HEK293 (cell line): Measurements from ENCODE around the gene ZNF385D.

Experiments
- CTCF ChIA-PET: fragments of 350-600 bp; formaldehyde crosslinking; extraction: SDS; loops from one replicate; lab custom pipeline; 2021; ENCODE audit warnings: antibody characterized with exemption; lab: Yijun Ruan, JAX
- POLR2A ChIA-PET: fragments of 300-600 bp; formaldehyde crosslinking; extraction: SDS; loops from one replicate; lab custom pipeline; 2020; ENCODE audit warnings: antibody characterized with exemption, inconsistent platforms; lab: Yijun Ruan, JAX
- H3K27ac ChIP-seq: fragments of 200-500 bp; sonication (Bioruptor generic); 2 replicates; pipeline ENCODE4 v1.5.1; 2014; ENCODE audit warnings: low read depth, low read length, control low read depth, inconsistent platforms; ENCODE audit errors: extremely low read depth
- H3K36me3 ChIP-seq, 2 experiments: fragments of 200-500 bp in 1 of 2; sonication (Bioruptor generic) in 1 of 2; 1 replicate in 1 of 2; 2 replicates in 1 of 2; pipeline ENCODE4 v1.5.1; 2014 to 2017; ENCODE audit warnings: inconsistent platforms in 2 of 2, low read length in 2 of 2; ENCODE audit not compliant: control insufficient read depth in 2 of 2, insufficient read depth in 1 of 2
- H3K4me1 ChIP-seq: fragments of 200-500 bp; sonication (Bioruptor generic); 2 replicates; pipeline ENCODE4 v1.5.1; 2014; ENCODE audit warnings: mild to moderate bottlenecking, low read length, inconsistent platforms; ENCODE audit not compliant: control insufficient read depth, insufficient read depth
- H3K4me3 ChIP-seq: 2 replicates; pipeline ENCODE4 v1.5.1; 2011; ENCODE audit warnings: low read depth, mild to moderate bottlenecking, control low read depth, low read length, moderate library complexity
- H3K9me3 ChIP-seq: fragments of 200-500 bp; sonication (Bioruptor generic); 2 replicates; pipeline ENCODE4 v1.5.1; 2014; ENCODE audit warnings: low read depth, low read length, inconsistent platforms; ENCODE audit not compliant: control insufficient read depth, insufficient read depth
- SP3 ChIP-seq: fragments of 450-650 bp; formaldehyde crosslinking; IDR thresholded peaks from 2 replicates; pipeline ENCODE4 v1.5.1; 2016; ENCODE audit warnings: missing biosample characterization, missing genetic modification characterization
- YY2 ChIP-seq: fragments of 450-650 bp; formaldehyde crosslinking; IDR thresholded peaks from 2 replicates; pipeline ENCODE4 v1.5.1; 2016; ENCODE audit warnings: missing biosample characterization, missing genetic modification characterization
- ZBTB7A ChIP-seq: fragments of 450-650 bp; formaldehyde crosslinking; IDR thresholded peaks from 2 replicates; pipeline ENCODE4 v1.5.1; 2016; ENCODE audit warnings: low read depth, missing biosample characterization, missing genetic modification characterization
- ZFP69B ChIP-seq: fragments of 450-650 bp; formaldehyde crosslinking; IDR thresholded peaks from 2 replicates; pipeline ENCODE4 v1.5.1; 2016; ENCODE audit warnings: missing biosample characterization, missing genetic modification characterization
- ZNF184 ChIP-seq: fragments of 450-650 bp; IDR thresholded peaks from 2 replicates; pipeline ENCODE4 v1.5.1; 2018; ENCODE audit warnings: missing biosample characterization, mild to moderate bottlenecking, missing genetic modification characterization
- ZNF354C ChIP-seq: fragments of 450-650 bp; formaldehyde crosslinking; IDR thresholded peaks from 2 replicates; pipeline ENCODE4 v1.5.1; 2016; ENCODE audit warnings: missing biosample characterization, missing genetic modification characterization, low read depth, borderline replicate concordance
- ZNF621 ChIP-seq: fragments of 450-650 bp; formaldehyde crosslinking; IDR thresholded peaks from 2 replicates; pipeline ENCODE4 v1.5.1; 2017; ENCODE audit warnings: missing biosample characterization, missing genetic modification characterization
- ZNF707 ChIP-seq: fragments of 450-650 bp; formaldehyde crosslinking; IDR thresholded peaks from 2 replicates; pipeline ENCODE4 v1.5.1; 2016; ENCODE audit warnings: missing biosample characterization, missing genetic modification characterization
- ZNF747 ChIP-seq: fragments of 450-650 bp; formaldehyde crosslinking; IDR thresholded peaks from 2 replicates; pipeline ENCODE4 v1.5.1; 2016; ENCODE audit warnings: missing biosample characterization, missing genetic modification characterization
- ZNF792 ChIP-seq: fragments of 450-650 bp; formaldehyde crosslinking; IDR thresholded peaks from 2 replicates; pipeline ENCODE4 v1.5.1; 2016; ENCODE audit warnings: missing biosample characterization, missing genetic modification characterization
- ZNF837 ChIP-seq: fragments of 450-650 bp; formaldehyde crosslinking; IDR thresholded peaks from 2 replicates; pipeline ENCODE4 v1.5.1; 2016; ENCODE audit warnings: missing biosample characterization, missing genetic modification characterization
- TF ChIP-seq, protein P1 (sequence below): fragments of 450-650 bp; formaldehyde crosslinking; conservative IDR thresholded peaks from 2 replicates; pipeline ENCODE4 v1.5.1; 2016; ENCODE audit warnings: low read depth, missing biosample characterization, missing genetic modification characterization
- TF ChIP-seq, protein P2 (sequence below): fragments of 450-650 bp; formaldehyde crosslinking; IDR thresholded peaks from 2 replicates; pipeline ENCODE4 v1.5.1; 2016; ENCODE audit warnings: missing biosample characterization, missing genetic modification characterization, borderline replicate concordance
- TF ChIP-seq, protein P3 (sequence below): fragments of 450-650 bp; formaldehyde crosslinking; IDR thresholded peaks from 2 replicates; pipeline ENCODE4 v1.5.1; 2016; ENCODE audit warnings: missing biosample characterization, missing genetic modification characterization
- TF ChIP-seq, protein P4 (sequence below): fragments of 450-650 bp; formaldehyde crosslinking; IDR thresholded peaks from 2 replicates; pipeline ENCODE4 v1.5.1; 2016; ENCODE audit warnings: missing biosample characterization, missing genetic modification characterization, borderline replicate concordance
- TF ChIP-seq, protein P5 (sequence below): fragments of 450-650 bp; formaldehyde crosslinking; IDR thresholded peaks from 2 replicates; pipeline ENCODE4 v1.5.1; 2017; ENCODE audit warnings: missing biosample characterization, missing genetic modification characterization

Gene ZNF385D

DNA sequence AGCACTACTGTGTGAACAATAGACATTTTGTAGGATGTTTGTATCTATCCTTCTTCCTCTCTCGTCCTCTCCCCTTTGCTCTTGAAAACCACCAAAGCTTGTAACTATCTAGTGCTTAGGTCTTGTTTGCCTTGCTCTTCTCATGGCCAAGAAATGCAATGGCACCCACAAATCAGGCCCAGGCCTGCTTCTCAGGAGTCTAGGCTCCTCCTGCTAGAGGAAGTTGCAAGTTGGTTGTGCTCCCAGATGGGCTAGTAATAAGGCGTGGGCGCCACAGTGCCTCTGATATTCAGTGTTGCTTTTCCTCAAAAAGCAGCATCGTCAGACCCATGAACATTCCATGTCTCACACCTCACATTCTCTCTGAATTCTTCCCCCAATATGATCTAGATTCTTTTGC is 28.7 kb downstream of the ZNF385D start:
- Histone ChIP-seq H3K9me3 (no peaks in the 10 kb centered on the region), H3K36me3 (no peaks in the 10 kb centered on the region), H3K4me3 (no peak overlapping the region), H3K27ac (no peak overlapping the region), H3K4me1 (no peaks in the 10 kb centered on the region)
- CTCF ChIA-PET, result no interaction called here
- POLR2A ChIA-PET, result no interaction called here
- TF ChIP-seq ZNF792 (no peak), ZBTB7A (tag by site-specific recombination) (no peak), ZNF621 (tag by site-specific recombination) (no peak), ZNF184 (no peak), YY2 (no peak), ZNF354C (tag by site-specific recombination) (no peak), ZNF747 (tag by site-specific recombination) (no peak), ZNF837 (no peak), SP3 (no peak), ZFP69B (no peak), ZNF707 (tag by site-specific recombination) (no peak)
- TF ChIP-seq, protein P1, sequence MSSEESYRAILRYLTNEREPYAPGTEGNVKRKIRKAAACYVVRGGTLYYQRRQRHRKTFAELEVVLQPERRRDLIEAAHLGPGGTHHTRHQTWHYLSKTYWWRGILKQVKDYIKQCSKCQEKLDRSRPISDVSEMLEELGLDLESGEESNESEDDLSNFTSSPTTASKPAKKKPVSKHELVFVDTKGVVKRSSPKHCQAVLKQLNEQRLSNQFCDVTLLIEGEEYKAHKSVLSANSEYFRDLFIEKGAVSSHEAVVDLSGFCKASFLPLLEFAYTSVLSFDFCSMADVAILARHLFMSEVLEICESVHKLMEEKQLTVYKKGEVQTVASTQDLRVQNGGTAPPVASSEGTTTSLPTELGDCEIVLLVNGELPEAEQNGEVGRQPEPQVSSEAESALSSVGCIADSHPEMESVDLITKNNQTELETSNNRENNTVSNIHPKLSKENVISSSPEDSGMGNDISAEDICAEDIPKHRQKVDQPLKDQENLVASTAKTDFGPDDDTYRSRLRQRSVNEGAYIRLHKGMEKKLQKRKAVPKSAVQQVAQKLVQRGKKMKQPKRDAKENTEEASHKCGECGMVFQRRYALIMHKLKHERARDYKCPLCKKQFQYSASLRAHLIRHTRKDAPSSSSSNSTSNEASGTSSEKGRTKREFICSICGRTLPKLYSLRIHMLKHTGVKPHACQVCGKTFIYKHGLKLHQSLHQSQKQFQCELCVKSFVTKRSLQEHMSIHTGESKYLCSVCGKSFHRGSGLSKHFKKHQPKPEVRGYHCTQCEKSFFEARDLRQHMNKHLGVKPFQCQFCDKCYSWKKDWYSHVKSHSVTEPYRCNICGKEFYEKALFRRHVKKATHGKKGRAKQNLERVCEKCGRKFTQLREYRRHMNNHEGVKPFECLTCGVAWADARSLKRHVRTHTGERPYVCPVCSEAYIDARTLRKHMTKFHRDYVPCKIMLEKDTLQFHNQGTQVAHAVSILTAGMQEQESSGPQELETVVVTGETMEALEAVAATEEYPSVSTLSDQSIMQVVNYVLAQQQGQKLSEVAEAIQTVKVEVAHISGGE (tag by site-specific recombination), result no peak
- TF ChIP-seq, protein P2, sequence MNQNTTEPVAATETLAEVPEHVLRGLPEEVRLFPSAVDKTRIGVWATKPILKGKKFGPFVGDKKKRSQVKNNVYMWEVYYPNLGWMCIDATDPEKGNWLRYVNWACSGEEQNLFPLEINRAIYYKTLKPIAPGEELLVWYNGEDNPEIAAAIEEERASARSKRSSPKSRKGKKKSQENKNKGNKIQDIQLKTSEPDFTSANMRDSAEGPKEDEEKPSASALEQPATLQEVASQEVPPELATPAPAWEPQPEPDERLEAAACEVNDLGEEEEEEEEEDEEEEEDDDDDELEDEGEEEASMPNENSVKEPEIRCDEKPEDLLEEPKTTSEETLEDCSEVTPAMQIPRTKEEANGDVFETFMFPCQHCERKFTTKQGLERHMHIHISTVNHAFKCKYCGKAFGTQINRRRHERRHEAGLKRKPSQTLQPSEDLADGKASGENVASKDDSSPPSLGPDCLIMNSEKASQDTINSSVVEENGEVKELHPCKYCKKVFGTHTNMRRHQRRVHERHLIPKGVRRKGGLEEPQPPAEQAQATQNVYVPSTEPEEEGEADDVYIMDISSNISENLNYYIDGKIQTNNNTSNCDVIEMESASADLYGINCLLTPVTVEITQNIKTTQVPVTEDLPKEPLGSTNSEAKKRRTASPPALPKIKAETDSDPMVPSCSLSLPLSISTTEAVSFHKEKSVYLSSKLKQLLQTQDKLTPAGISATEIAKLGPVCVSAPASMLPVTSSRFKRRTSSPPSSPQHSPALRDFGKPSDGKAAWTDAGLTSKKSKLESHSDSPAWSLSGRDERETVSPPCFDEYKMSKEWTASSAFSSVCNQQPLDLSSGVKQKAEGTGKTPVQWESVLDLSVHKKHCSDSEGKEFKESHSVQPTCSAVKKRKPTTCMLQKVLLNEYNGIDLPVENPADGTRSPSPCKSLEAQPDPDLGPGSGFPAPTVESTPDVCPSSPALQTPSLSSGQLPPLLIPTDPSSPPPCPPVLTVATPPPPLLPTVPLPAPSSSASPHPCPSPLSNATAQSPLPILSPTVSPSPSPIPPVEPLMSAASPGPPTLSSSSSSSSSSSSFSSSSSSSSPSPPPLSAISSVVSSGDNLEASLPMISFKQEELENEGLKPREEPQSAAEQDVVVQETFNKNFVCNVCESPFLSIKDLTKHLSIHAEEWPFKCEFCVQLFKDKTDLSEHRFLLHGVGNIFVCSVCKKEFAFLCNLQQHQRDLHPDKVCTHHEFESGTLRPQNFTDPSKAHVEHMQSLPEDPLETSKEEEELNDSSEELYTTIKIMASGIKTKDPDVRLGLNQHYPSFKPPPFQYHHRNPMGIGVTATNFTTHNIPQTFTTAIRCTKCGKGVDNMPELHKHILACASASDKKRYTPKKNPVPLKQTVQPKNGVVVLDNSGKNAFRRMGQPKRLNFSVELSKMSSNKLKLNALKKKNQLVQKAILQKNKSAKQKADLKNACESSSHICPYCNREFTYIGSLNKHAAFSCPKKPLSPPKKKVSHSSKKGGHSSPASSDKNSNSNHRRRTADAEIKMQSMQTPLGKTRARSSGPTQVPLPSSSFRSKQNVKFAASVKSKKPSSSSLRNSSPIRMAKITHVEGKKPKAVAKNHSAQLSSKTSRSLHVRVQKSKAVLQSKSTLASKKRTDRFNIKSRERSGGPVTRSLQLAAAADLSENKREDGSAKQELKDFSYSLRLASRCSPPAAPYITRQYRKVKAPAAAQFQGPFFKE (tag by site-specific recombination), result no peak
- TF ChIP-seq, protein P3, sequence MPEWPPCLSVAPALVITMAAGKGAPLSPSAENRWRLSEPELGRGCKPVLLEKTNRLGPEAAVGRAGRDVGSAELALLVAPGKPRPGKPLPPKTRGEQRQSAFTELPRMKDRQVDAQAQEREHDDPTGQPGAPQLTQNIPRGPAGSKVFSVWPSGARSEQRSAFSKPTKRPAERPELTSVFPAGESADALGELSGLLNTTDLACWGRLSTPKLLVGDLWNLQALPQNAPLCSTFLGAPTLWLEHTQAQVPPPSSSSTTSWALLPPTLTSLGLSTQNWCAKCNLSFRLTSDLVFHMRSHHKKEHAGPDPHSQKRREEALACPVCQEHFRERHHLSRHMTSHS (tag by site-specific recombination), result no peak
- TF ChIP-seq, protein P4, sequence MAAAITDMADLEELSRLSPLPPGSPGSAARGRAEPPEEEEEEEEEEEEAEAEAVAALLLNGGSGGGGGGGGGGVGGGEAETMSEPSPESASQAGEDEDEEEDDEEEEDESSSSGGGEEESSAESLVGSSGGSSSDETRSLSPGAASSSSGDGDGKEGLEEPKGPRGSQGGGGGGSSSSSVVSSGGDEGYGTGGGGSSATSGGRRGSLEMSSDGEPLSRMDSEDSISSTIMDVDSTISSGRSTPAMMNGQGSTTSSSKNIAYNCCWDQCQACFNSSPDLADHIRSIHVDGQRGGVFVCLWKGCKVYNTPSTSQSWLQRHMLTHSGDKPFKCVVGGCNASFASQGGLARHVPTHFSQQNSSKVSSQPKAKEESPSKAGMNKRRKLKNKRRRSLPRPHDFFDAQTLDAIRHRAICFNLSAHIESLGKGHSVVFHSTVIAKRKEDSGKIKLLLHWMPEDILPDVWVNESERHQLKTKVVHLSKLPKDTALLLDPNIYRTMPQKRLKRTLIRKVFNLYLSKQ (tag by site-specific recombination), result no peak
- TF ChIP-seq, protein P5, sequence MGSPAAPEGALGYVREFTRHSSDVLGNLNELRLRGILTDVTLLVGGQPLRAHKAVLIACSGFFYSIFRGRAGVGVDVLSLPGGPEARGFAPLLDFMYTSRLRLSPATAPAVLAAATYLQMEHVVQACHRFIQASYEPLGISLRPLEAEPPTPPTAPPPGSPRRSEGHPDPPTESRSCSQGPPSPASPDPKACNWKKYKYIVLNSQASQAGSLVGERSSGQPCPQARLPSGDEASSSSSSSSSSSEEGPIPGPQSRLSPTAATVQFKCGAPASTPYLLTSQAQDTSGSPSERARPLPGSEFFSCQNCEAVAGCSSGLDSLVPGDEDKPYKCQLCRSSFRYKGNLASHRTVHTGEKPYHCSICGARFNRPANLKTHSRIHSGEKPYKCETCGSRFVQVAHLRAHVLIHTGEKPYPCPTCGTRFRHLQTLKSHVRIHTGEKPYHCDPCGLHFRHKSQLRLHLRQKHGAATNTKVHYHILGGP (tag by site-specific recombination), result no peak
